GM12878 (cell line): Measurements from ENCODE around the gene XPO1. TPM values are rescaled to one million over a fixed set of nuclear protein-coding genes. Genes with fewer than 3 reads are reported as not detected.
A peak's percentile ranks its signal among the peaks of the same experiment; 100 is the strongest.
"Not testable (repeated sequence)": the region's sequence is repeated elsewhere in the genome, so short reads cannot be mapped to it uniquely, and the experiment has no call there.

Experiments used
- ATAC-seq: fragments of 200-7000 bp; cut with Tn5 transposase; 3 replicates; pipeline ENCODE4 v1.9.1; 2020; ENCODE audit warnings: mild to moderate bottlenecking, moderate library complexity
- BruUV-seq: library from RNA; stranded (reverse); fragments of 400-500 nt; replicated peaks from 2 replicates; lab custom pipeline; 2021; lab: Mats Ljungman, UMichigan
- CTCF ChIA-PET: fragments of 300-600 bp; sonication (Branson Sonifier 250); formaldehyde crosslinking; extraction: SDS; loops from one replicate; lab custom pipeline; 2021; ENCODE audit warnings: inconsistent platforms; lab: Yijun Ruan, JAX
- POLR2A ChIA-PET: fragments of 350-600 bp; formaldehyde crosslinking; extraction: SDS; loops from one replicate; lab custom pipeline; 2021; ENCODE audit warnings: inconsistent platforms; lab: Charles Lee
- RAD21 ChIA-PET: fragments of 300-600 bp; sonication (Branson Sonifier 250); formaldehyde crosslinking; loops from one replicate; lab custom pipeline; 2023; ENCODE audit warnings: antibody characterized with exemption; ENCODE audit not compliant: unreplicated experiment; lab: Charles Lee
- SMC1A ChIA-PET: fragments of 300-600 bp; sonication (Branson Sonifier 250); formaldehyde crosslinking; loops from one replicate; lab custom pipeline; 2023; ENCODE audit not compliant: unreplicated experiment, uncharacterized antibody; lab: Charles Lee
- DNase-seq: peaks from one replicate; pipeline ENCODE4 v3.0.0-alpha.2; 2011; ENCODE audit warnings: low read depth, low spot score
- FAIRE-seq: peaks from 3 replicates; lab custom pipeline; 2011; peaks lifted over from hg19 to GRCh38; lab: Jason Lieb, UNC
- H2AFZ ChIP-seq: 2 replicates; pipeline ENCODE4 v1.6.0; 2011; ENCODE audit warnings: low read depth, low read length, control low read depth; ENCODE audit not compliant: control insufficient read depth
- H3K27ac ChIP-seq: 2 replicates; pipeline ENCODE4 v1.5.1; 2011; ENCODE audit warnings: control low read depth; ENCODE audit not compliant: control insufficient read depth, insufficient read depth
- H3K27me3 ChIP-seq, 2 experiments: replicated peaks in 1 of 2; 2 replicates each; pipeline versions ENCODE4 v1.6.0 to v1.6.1; 2011; ENCODE audit warnings: low read length in 1 of 2; ENCODE audit not compliant: control insufficient read depth in 2 of 2, insufficient read depth in 2 of 2
- H3K36me3 ChIP-seq, 2 experiments: 2 replicates each; pipeline ENCODE4 v1.5.1; 2011; ENCODE audit warnings: low read length in 1 of 2; ENCODE audit not compliant: control insufficient read depth in 2 of 2, insufficient read depth in 2 of 2
- H3K4me1 ChIP-seq: 2 replicates; pipeline ENCODE4 v1.6.1; 2011; ENCODE audit warnings: mild to moderate bottlenecking, low read length, moderate library complexity, mixed read lengths; ENCODE audit not compliant: control insufficient read depth, insufficient read depth
- H3K4me2 ChIP-seq: 2 replicates; pipeline ENCODE4 v1.6.0; 2011; ENCODE audit warnings: control low read depth; ENCODE audit not compliant: control insufficient read depth, insufficient read depth
- H3K4me3 ChIP-seq: fragments of 200-600 bp; sonication (generic); 2 replicates; pipeline ENCODE4 v1.5.1; 2016
- H3K79me2 ChIP-seq: 2 replicates; pipeline ENCODE4 v1.6.0; 2011; ENCODE audit warnings: low read length; ENCODE audit not compliant: control insufficient read depth, insufficient read depth
- H3K9ac ChIP-seq: 2 replicates; pipeline ENCODE4 v1.8.0; 2011; ENCODE audit warnings: low read length, control low read depth, mixed read lengths; ENCODE audit not compliant: control insufficient read depth, insufficient read depth
- H3K9me3 ChIP-seq: replicated peaks from 3 replicates; pipeline ENCODE4 v1.5.1; 2011; ENCODE audit warnings: mild to moderate bottlenecking, low read length; ENCODE audit not compliant: control insufficient read depth, insufficient read depth
- H4K20me1 ChIP-seq: 2 replicates; pipeline ENCODE4 v1.6.0; 2011; ENCODE audit not compliant: control insufficient read depth, insufficient read depth
- ESRRA ChIP-seq: IDR thresholded peaks from 2 replicates; pipeline ENCODE4 v1.6.1; 2012; ENCODE audit warnings: mild to moderate bottlenecking, low read length, improper control_type of control experiment
- HCFC1 ChIP-seq: fragments of 150-350 bp; IDR thresholded peaks from 2 replicates; pipeline ENCODE4 v1.6.1; 2014; ENCODE audit warnings: low read length
- NFIC ChIP-seq: IDR thresholded peaks from 2 replicates; pipeline ENCODE4 v1.6.1; 2012; ENCODE audit warnings: low read depth, mild to moderate bottlenecking, inconsistent platforms, low read length, moderate library complexity
- POLR2AphosphoS2 ChIP-seq: IDR thresholded peaks from 2 replicates; pipeline ENCODE4 v1.6.1; 2011; ENCODE audit warnings: low read depth, mild to moderate bottlenecking, low read length, improper control_type of control experiment, moderate library complexity
- SMC3 ChIP-seq: IDR thresholded peaks from 2 replicates; pipeline ENCODE4 v1.6.1; 2011; ENCODE audit warnings: low read length, improper control_type of control experiment, borderline replicate concordance
- ZBTB33 ChIP-seq: fragments of 450-650 bp; IDR thresholded peaks from 2 replicates; pipeline ENCODE4 v1.6.1; 2017; ENCODE audit warnings: mild to moderate bottlenecking
- WGBS: methylation state at CpG from one replicate; pipeline ENCODE4 v1.1.6; 2016; ENCODE audit warnings: low lambda C conversion rate; ENCODE audit not compliant: insufficient replicate concordance, insufficient coverage; ENCODE audit errors: missing lambda C conversion rate; 5-methylcytosine and 5-hydroxymethylcytosine counted together
- in situ Hi-C: fragments of 300-500 bp; cut with MboI; formaldehyde crosslinking; loops from 9 replicates; pipeline ENCODE4 v1.14.3; 2018; ENCODE audit warnings: mixed read lengths
- intact Hi-C: fragments of 100-400 bp; cut with micrococcal nuclease; formaldehyde crosslinking; loops from one replicate; pipeline ENCODE4 v1.14.2; 2022; ENCODE audit not compliant: unreplicated experiment
- polyA plus RNA-seq, 11 experiments: library from polyadenylated mRNA; depleted of rRNA in 4 of 11; unstranded in 6 of 11; stranded (reverse) in 5 of 11; fragments of >200 nt; fragmentation: Nextera tagmentation in 4 of 11; fragmentation: Illumina TruSeq in 1 of 11; extraction: Ambion mirVana in 4 of 11; extraction: Trizol in 1 of 11; gene quantifications; 1 replicate in 1 of 11; 2 replicates in 10 of 11; pipeline versions ENCODE4 v1.2.1 to v1.2.3, GENCODE V29; 2011 to 2016; ENCODE audit warnings: inconsistent platforms in 2 of 11, missing spikeins in 2 of 11, low read depth in 1 of 11
- total RNA-seq, 4 experiments: library from RNA; depleted of rRNA in 3 of 4; stranded (reverse); fragments of >200 nt in 3 of 4; fragmentation: Illumina TruSeq in 1 of 4; extraction: Trizol in 1 of 4; gene quantifications; 2 replicates each; pipeline versions ENCODE4 v1.2.1 to v1.2.3, GENCODE V29; 2013 to 2021
- TF ChIP-seq, protein P1 (sequence below): IDR thresholded peaks from 2 replicates; pipeline ENCODE4 v1.6.1; 2012; ENCODE audit warnings: low read depth, low read length, improper control_type of control experiment

XPO1 gene
- total and polyA plus RNA-seq, 10 of the 15 experiments (the other 5 are each of a cell fraction or from before 2014, with no cell fraction given): 57.3 to 216 (median 153) TPM

GRCh38 chr2:61468231-61468630 is 69.9 kb downstream of the XPO1 start:
- H2AFZ ChIP-seq, BruUV-seq, in situ Hi-C loops, H3K36me3 ChIP-seq, DNase-seq, H3K4me1 ChIP-seq, H4K20me1 ChIP-seq, H3K27me3 ChIP-seq, FAIRE-seq, intact Hi-C loops, H3K9me3 ChIP-seq, ATAC-seq: not testable (repeated sequence)
- Histone ChIP-seq H3K4me2 (peak overlapping the region; percentile 75), H3K79me2 (peaks cover 86% of the 10 kb centered on the region), H3K4me3 (peak overlapping the region; percentile 92), H3K9ac (peak overlapping the region; percentile 93; the same call in 1 of the 2 replicates), H3K27ac (peak overlapping the region; percentile 89)
- ChIA-PET SMC1A (interaction anchor here (0.8 to 7.2 kb wide), 12 partner anchors 14 to 203 kb away, joined by 3 to 74 read pairs (median 4); no protein-coding TSS in a partner anchor), CTCF (interaction anchor here (0.6 to 6.8 kb wide), 5 partner anchors 11 to 192 kb away, joined by 3 to 44 read pairs (median 3); no protein-coding TSS in a partner anchor), RAD21 (interaction anchor here (0.8 to 3.6 kb wide), 4 partner anchors 26 to 50 kb away, joined by 3 to 30 read pairs (median 8); no protein-coding TSS in a partner anchor), POLR2A (interaction anchor here (0.6 to 3.1 kb wide), 11 partner anchors 10 to 291 kb away, joined by 3 to 13 read pairs (median 5); partner anchors contain the start of gene XPO1)
- peak; percentile 75; the same call in 1 of the 2 replicates for TF ChIP-seq ZBTB33
- WGBS: 76% methylated on average over 10 of the region's 10 CpGs

DNA sequence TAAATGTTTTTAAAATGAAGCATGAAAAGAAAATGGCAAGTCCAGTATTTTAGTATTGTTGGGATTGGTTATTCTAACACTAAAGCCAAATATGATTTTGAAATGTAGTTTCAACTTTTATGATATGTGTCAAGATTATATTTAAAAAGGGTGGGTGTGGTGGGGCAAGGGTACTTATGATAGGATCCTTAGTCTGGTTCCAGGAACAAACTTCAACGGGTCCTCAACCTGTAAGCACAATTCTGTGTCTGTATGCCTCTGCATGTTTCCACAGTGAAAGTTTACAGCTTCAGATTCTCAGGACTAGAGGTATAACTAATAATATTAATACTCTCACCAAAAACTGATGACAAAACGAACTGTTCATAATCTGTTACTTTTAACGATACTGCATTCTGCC is 73.1 kb downstream of the XPO1 start:
- intact Hi-C loops (loop anchor here (2.0 kb wide), 1 partner anchor 38 kb away; no protein-coding TSS in a partner anchor), in situ Hi-C loops (no loop called here)
- ChIA-PET SMC1A (interaction anchor here (0.7 to 7.2 kb wide), 11 partner anchors 10 to 49 kb away, joined by 3 to 74 read pairs (median 4); no protein-coding TSS in a partner anchor), POLR2A (interaction anchor here (0.9 to 2.1 kb wide), 6 partner anchors 9 to 44 kb away, joined by 3 to 6 read pairs (median 4); no protein-coding TSS in a partner anchor), RAD21 (interaction anchor here (0.6 to 3.6 kb wide), 9 partner anchors 15 to 386 kb away, joined by 3 to 30 read pairs (median 4); partner anchors contain the start of gene XPO1), CTCF (interaction anchor here (1.3 to 6.8 kb wide), 2 partner anchors 36 to 39 kb away, joined by 3 to 44 read pairs; no protein-coding TSS in a partner anchor)
- Histone ChIP-seq H3K79me2 (peaks cover 99% of the 10 kb centered on the region), H4K20me1 (no peaks in the 10 kb centered on the region), H3K9ac (no peak overlapping the region), H3K27me3 (no peaks in the 10 kb centered on the region), H2AFZ (no peak overlapping the region), H3K9me3 (no peaks in the 10 kb centered on the region), H3K4me2 (peak overlapping the region; percentile 75), H3K4me3 (peak overlapping the region; percentile 38; the same call in 1 of the 2 replicates), H3K4me1 (peaks cover 3% of the 10 kb centered on the region; the same call in 1 of the 2 replicates), H3K27ac (peak overlapping the region; percentile 52), H3K36me3 (peaks cover 0 to 12% of the 10 kb centered on the region in 2 experiments; a peak in 2 of 4 replicates)
- DNase-seq (no peak), ATAC-seq (peak; percentile 30), FAIRE-seq (no peak)
- 48% methylated on average over 3 of the region's 3 CpGs for WGBS
- no TSS peak for BruUV-seq
- TF ChIP-seq NFIC (no peak), POLR2AphosphoS2 (no peak), SMC3 (no peak), ESRRA (no peak), HCFC1 (no peak)
- TF ChIP-seq, protein P1, sequence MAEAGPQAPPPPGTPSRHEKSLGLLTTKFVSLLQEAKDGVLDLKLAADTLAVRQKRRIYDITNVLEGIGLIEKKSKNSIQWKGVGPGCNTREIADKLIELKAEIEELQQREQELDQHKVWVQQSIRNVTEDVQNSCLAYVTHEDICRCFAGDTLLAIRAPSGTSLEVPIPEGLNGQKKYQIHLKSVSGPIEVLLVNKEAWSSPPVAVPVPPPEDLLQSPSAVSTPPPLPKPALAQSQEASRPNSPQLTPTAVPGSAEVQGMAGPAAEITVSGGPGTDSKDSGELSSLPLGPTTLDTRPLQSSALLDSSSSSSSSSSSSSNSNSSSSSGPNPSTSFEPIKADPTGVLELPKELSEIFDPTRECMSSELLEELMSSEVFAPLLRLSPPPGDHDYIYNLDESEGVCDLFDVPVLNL: no peak
